ENCODE measurements around the gene MFSD11.
"Not testable (repeated sequence)": the region's sequence is repeated elsewhere in the genome, so short reads cannot be mapped to it uniquely, and the experiment has no call there.

Gene MFSD11

GRCh38 chr17:76707985-76708807, 29.7 kb upstream of the MFSD11 start:
- peak in 35 of 51 donors; percentile 20 to 80 (median 59) for DNase-seq

- DNase-seq = peak in 18 of 51 donors; percentile 34 to 71 (median 49)
Measured at GRCh38 chr17:76709077-76709950, 28.6 kb upstream of the MFSD11 start.

GRCh38 chr17:76709951-76710862, 27.7 kb upstream of the MFSD11 start:
- peak in 5 of 51 donors; percentile 15 to 46 (median 34) for DNase-seq

- peak in 37 of 51 donors; percentile 18 to 80 (median 55) for DNase-seq
Measured at GRCh38 chr17:76710863-76711611, 26.9 kb upstream of the MFSD11 start, which contains the start of gene MXRA7. Gene MXRA7 (minus strand): TSS chr17:76710965. CDS start chr17:76710946, 19 bp downstream.

DNA sequence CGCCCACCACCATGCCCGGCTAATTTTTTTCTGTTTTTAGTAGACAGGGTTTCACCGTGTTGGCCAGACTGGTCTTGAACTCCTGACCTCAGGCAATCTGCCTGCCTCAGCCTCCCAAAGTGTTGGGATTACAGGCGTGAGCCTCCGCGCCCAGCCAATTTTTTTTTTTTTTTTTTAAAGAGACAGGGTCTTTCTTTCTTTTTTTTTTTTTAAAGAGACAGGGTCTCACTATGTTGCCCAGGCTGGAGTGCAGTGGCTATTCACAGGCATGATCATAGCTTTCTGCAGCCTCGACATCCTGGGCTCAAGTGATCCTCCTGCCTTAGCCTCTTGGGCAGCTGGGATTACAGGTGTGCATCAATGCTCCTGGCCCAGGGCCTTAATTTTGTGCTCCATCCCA, 25.6 kb upstream of the MFSD11 start:
- DNase-seq = not testable (repeated sequence)

DNA sequence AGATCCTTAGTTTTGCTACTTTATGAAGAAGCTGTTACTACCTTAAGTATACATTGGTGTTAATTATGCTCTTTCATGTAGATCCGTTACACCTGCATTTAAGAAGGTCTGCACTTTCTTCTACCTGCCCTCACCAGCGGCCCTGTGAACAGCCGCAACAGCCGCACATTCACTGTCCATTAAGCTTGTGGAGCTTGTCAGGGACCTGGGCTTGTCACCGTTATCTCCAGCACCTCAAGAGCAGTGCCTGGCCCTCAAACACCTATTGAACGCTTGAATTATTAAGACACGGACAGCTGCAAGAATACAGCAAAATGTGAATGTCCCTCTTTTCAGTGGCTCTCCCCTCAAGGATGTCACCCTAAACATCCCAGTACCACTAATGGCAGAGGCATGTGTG, 24.2 kb upstream of the MFSD11 start:
- no peak for DNase-seq

GRCh38 chr17:76714336-76714735, 23.6 kb upstream of the MFSD11 start:
- no peak for DNase-seq

DNA sequence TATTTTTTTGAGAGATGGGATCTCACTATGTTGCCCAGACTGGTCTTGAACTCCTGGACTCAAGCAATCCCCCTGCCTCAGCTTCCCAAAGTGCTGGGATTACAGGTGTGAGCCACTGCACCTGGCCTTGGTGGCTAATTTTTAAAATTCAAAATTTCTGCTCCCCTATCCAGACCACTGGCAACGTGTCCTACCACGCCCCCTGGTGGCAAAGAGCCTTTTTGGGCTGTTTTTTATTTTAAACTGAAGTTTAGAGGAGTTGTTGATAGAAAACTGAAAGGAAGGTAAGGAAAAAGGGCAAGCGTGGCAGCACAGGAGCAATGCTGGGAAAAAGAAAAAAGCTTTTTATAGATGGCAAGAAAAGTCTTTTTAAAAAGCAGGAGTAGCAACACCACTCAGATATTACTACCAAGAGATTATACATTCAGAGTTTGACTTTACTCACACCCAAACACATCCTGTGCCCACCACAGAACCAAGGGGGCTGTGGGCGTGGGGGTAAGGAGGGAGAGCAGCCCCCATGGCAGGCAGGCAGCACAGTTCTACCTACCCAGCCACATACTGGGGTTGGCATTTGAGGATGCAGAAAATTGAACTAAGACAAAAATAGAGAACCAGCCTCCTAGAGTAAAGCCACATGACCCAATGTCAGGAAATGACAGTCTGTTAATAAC, 23.0 kb upstream of the MFSD11 start:
- DNase-seq = peak in 32 of 51 donors; percentile 4 to 81 (median 42)

DNA sequence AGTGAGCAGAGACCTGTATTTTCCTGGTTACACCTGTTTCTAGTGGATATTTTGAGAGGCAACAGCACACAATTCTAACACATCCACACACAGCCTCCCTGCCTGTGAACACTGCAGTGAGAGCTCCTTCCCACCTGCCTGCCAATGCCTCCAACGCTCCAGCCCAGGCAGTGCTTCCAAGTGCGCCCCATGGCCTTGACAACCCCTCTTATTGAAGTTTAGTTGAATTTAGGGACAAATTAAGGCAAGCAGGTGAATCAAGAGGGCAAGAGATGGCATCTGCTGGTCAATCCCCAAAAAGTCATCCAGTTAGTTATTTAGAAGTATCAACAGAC, 22.5 kb upstream of the MFSD11 start:
- no peak for DNase-seq

GRCh38 chr17:76716146-76716838, 21.6 kb upstream of the MFSD11 start:
- DNase-seq = peak in 4 of 51 donors; percentile 13 to 43 (median 24)

- no peak for DNase-seq
Measured at GRCh38 chr17:76716839-76717215, 21.1 kb upstream of the MFSD11 start.

GRCh38 chr17:76718516-76718915, 19.4 kb upstream of the MFSD11 start:
- no peak for DNase-seq

DNA sequence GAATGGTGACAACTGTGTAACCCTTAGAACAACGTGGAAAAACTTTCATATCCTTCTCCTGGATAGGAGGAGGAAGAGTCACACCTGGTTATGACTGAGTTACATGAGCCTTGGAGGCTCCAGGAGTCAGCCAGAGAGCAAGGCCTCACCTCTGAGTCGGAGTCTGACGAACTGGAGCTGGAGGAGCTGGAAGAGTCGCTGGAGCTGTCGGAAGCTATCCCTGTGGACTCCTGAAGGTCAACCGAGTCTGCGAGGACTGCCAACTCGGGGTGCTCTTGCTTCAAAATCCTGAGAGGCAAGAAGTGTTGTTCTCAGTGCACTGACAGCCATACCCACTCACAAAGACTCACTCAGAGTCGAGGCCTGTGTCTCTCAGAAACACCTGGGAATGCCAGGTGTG, 17.7 kb upstream of the MFSD11 start:
- DNase-seq = no peak

GRCh38 chr17:76720941-76721340, 17.0 kb upstream of the MFSD11 start:
- no peak for DNase-seq

GRCh38 chr17:76721463-76721862, 16.5 kb upstream of the MFSD11 start:
- no peak for DNase-seq

DNA sequence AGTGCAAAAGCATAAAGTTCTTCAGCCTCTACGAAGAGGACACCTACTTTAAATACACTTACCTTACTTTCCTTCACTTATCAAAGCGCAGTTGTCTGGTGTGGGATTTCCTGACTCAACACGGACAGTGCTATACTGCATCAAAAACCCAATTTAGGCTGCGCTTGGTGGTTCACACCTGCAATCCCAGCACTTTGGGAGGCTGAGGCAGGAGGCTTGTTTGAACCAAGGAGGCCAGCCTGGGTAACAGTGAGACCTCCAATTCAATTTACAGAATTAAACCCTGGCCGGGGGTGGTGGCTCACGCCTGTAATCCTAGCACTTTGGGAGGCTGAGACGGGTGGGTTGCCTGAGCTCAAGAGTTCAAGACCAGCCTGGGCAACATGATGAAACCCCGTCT, 15.6 kb upstream of the MFSD11 start:
- DNase-seq = no peak

DNA sequence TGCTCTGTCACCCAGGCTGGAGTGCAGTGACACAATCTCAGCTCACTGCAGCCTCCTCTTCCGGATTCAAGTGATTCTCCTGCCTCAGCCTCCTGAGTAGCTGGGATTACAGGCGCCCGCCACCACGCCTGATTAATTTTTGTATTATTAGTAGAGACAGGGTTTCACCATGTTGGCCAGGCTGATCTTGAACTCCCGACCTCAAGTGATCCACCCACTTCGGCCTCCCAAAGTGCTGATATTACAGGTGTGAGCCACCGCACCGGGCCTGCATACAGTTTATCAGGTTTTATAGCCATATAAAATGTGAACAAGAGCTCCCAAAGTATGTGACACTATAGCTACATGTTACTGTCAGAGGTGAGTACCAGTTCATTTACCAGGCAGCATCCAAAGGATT, 14.9 kb upstream of the MFSD11 start:
- not testable (repeated sequence) for DNase-seq

- no peak for DNase-seq
Measured at GRCh38 chr17:76723812-76724211, 14.1 kb upstream of the MFSD11 start.

GRCh38 chr17:76725580-76726230, 12.2 kb upstream of the MFSD11 start:
- peak in 33 of 51 donors; percentile 26 to 68 (median 56) for DNase-seq
